DOHH2 (cell line): Measurements from ENCODE around the gene CLIC5.

Experiments used
- EZH2phosphoT487 ChIP-seq: fragments of 200-600 bp; sonication (generic); IDR thresholded peaks from 2 replicates; pipeline ENCODE4 v1.6.1; 2017; ENCODE audit warnings: borderline replicate concordance, mild to moderate bottlenecking, antibody characterized with exemption, low read length, moderate library complexity, mixed read lengths
- TF ChIP-seq, protein P1 (sequence below): fragments of 200-600 bp; sonication (generic); IDR thresholded peaks from one replicate; pipeline ENCODE4 v1.5.1; 2014; ENCODE audit warnings: antibody characterized with exemption, mild to moderate bottlenecking, low read depth, low read length; ENCODE audit not compliant: poor library complexity, severe bottlenecking

DNA sequence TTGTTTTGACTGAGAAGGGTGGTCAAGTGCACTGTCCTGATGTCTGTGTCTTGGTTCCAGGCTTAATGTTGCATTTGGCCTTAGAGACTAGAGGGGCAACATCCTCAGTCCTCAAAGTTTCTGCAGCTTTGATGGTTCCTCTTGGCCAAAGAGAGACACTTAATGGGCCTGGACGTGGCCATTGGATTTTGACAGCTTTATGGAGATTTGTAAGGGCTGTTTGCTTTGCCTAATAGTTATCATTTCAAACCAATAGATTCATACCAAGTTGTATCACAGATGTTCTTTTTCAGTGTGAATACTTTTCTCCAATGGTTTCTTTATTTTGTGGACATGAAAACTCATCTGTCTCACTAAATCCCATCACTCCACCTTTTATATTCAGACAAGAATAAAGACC is 45.8 kb upstream of the CLIC5 start:
- TF ChIP-seq, protein P1, sequence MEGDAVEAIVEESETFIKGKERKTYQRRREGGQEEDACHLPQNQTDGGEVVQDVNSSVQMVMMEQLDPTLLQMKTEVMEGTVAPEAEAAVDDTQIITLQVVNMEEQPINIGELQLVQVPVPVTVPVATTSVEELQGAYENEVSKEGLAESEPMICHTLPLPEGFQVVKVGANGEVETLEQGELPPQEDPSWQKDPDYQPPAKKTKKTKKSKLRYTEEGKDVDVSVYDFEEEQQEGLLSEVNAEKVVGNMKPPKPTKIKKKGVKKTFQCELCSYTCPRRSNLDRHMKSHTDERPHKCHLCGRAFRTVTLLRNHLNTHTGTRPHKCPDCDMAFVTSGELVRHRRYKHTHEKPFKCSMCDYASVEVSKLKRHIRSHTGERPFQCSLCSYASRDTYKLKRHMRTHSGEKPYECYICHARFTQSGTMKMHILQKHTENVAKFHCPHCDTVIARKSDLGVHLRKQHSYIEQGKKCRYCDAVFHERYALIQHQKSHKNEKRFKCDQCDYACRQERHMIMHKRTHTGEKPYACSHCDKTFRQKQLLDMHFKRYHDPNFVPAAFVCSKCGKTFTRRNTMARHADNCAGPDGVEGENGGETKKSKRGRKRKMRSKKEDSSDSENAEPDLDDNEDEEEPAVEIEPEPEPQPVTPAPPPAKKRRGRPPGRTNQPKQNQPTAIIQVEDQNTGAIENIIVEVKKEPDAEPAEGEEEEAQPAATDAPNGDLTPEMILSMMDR = no peak
- no peak for TF ChIP-seq EZH2phosphoT487
